Smooth muscle cell (in vitro differentiated cells): ENCODE measurements around the gene XXYLT1. TPM values are rescaled to one million over a fixed set of nuclear protein-coding genes. Genes with fewer than 3 reads are reported as not detected.
A peak's percentile ranks its signal among the peaks of the same experiment; 100 is the strongest.

Experiments used
- DNase-seq: peaks from one replicate; lab custom pipeline; 2025; ENCODE audit not compliant: unreplicated experiment; lab: John Stamatoyannopoulos, UW
- H2AFZ ChIP-seq: fragments of 200-600 bp; sonication (generic); 2 replicates; pipeline ENCODE4 v1.6.0; 2016; ENCODE audit warnings: antibody characterized with exemption, low read depth, mild to moderate bottlenecking
- H3F3A ChIP-seq: fragments of 200-600 bp; sonication (generic); 2 replicates; pipeline ENCODE4 v1.6.0; 2017; ENCODE audit warnings: antibody characterized with exemption, low read depth
- H3K27ac ChIP-seq: fragments of 200-600 bp; sonication (generic); 2 replicates; pipeline ENCODE4 v1.5.1; 2016; ENCODE audit warnings: low read depth, mild to moderate bottlenecking
- H3K27me3 ChIP-seq: fragments of 200-600 bp; sonication (generic); 2 replicates; pipeline ENCODE4 v1.6.1; 2016; ENCODE audit warnings: low read depth, mild to moderate bottlenecking
- H3K36me3 ChIP-seq: fragments of 200-600 bp; sonication (generic); 2 replicates; pipeline ENCODE4 v1.5.1; 2016; ENCODE audit warnings: low read depth
- H3K4me1 ChIP-seq: fragments of 200-600 bp; sonication (generic); 2 replicates; pipeline ENCODE4 v1.5.1; 2016; ENCODE audit warnings: low read depth
- H3K4me2 ChIP-seq: fragments of 200-600 bp; sonication (generic); 2 replicates; pipeline ENCODE4 v1.6.0; 2016; ENCODE audit warnings: mild to moderate bottlenecking
- H3K4me3 ChIP-seq: fragments of 200-600 bp; sonication (generic); 2 replicates; pipeline ENCODE4 v1.5.1; 2016; ENCODE audit warnings: mild to moderate bottlenecking
- H3K79me2 ChIP-seq: fragments of 200-600 bp; sonication (generic); 2 replicates; pipeline ENCODE4 v1.6.0; 2016; ENCODE audit warnings: low read depth, mild to moderate bottlenecking
- H3K9ac ChIP-seq: fragments of 200-600 bp; sonication (generic); 2 replicates; pipeline ENCODE4 v1.6.0; 2016; ENCODE audit warnings: low read depth
- H3K9me3 ChIP-seq: fragments of 200-600 bp; sonication (generic); replicated peaks from 2 replicates; pipeline ENCODE4 v1.5.1; 2016; ENCODE audit warnings: low read depth
- H4K20me1 ChIP-seq: fragments of 200-600 bp; sonication (generic); 2 replicates; pipeline ENCODE4 v1.6.0; 2016; ENCODE audit warnings: low read depth
- WGBS: methylation state at CpG from one replicate; pipeline ENCODE4 v1.1.7; 2016; ENCODE audit warnings: low lambda C conversion rate; 5-methylcytosine and 5-hydroxymethylcytosine counted together
- polyA plus RNA-seq: library from polyadenylated mRNA; unstranded; fragments of >200 nt; fragmentation: Nextera tagmentation; extraction: Ambion mirVana; gene quantifications from 2 replicates; pipeline ENCODE4 v1.2.1, GENCODE V29; 2016
- total RNA-seq: library from RNA; depleted of rRNA; stranded (reverse); fragments of >200 nt; gene quantifications from 2 replicates; pipeline ENCODE4 v1.2.3, GENCODE V29; 2014
- TF ChIP-seq, protein P1 (sequence below): fragments of 200-600 bp; sonication (generic); IDR thresholded peaks from 2 replicates; pipeline ENCODE4 v1.5.1; 2017; ENCODE audit warnings: borderline replicate concordance, mild to moderate bottlenecking, antibody characterized with exemption; ENCODE audit not compliant: insufficient read depth, poor library complexity, severe bottlenecking

The XXYLT1 gene
- total and polyA plus RNA-seq, 2 experiments from 2014 or later, result 22.2 to 35.4 TPM

DNA sequence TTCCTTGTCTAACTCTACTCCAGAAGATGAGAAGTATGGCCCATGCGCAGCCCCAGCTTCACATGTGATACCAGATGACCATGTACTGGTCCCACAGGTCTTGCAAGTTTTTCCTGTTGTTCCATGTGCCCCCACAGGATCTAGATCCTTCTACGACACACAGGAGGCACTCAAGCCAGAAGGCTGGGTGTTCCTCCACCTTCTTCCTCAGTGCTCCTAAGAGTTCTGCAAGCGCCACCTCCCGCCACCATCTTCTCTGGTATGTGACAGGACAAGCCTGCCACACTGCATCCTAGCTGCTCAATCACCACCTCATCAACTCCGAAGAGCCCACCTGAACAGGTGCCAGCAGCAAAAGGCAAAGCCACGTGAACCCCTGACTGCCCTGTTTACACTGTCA, 43.1 kb downstream of the XXYLT1 start:
- TF ChIP-seq, protein P1, sequence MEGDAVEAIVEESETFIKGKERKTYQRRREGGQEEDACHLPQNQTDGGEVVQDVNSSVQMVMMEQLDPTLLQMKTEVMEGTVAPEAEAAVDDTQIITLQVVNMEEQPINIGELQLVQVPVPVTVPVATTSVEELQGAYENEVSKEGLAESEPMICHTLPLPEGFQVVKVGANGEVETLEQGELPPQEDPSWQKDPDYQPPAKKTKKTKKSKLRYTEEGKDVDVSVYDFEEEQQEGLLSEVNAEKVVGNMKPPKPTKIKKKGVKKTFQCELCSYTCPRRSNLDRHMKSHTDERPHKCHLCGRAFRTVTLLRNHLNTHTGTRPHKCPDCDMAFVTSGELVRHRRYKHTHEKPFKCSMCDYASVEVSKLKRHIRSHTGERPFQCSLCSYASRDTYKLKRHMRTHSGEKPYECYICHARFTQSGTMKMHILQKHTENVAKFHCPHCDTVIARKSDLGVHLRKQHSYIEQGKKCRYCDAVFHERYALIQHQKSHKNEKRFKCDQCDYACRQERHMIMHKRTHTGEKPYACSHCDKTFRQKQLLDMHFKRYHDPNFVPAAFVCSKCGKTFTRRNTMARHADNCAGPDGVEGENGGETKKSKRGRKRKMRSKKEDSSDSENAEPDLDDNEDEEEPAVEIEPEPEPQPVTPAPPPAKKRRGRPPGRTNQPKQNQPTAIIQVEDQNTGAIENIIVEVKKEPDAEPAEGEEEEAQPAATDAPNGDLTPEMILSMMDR, result no peak
- whole genome bisulfite sequencing, result 88% methylated on average over 6 of the region's 6 CpGs
- no peaks in the 10 kb centered on the region for H3K4me1 ChIP-seq
- no peak overlapping the region for H3K9ac ChIP-seq
- H3K9me3 ChIP-seq, result peaks cover 6% of the 10 kb centered on the region
- no peak overlapping the region for H3K27ac ChIP-seq
- H3K4me2 ChIP-seq, result no peak overlapping the region
- H4K20me1 ChIP-seq, result no peaks in the 10 kb centered on the region
- DNase-seq, result no peak
- H3K4me3 ChIP-seq, result no peak overlapping the region
- no peaks in the 10 kb centered on the region for H3K79me2 ChIP-seq
- H3K27me3 ChIP-seq, result no peaks in the 10 kb centered on the region
- H3F3A ChIP-seq, result no peaks in the 10 kb centered on the region
- H2AFZ ChIP-seq, result no peak overlapping the region
- no peaks in the 10 kb centered on the region for H3K36me3 ChIP-seq

DNA sequence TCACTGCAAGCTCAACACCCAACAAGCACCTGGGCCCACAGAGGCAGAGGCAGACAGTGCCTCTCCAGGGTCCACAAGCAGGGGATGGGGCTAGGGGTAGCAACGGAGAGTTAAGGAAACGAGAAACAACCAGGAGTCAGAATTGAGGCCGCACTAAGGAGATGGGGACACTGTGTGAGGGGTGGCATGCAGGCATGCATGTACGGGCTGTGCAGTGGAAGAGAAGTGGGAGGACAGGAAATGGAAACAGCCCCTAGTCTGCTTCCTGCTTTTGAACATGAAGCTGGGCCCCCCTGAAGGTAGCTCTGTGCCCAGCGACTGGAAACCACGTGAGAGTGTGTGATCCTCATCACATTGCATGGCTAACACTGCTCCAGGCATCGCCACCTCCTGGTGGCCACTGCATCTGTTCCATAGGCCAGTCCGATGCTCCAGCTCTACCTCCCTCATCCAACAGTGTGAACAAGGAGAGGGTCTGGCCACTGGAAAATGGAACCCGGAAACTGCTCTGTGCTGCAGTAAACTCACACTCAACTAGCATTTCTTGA, 44.0 kb downstream of the XXYLT1 start:
- H4K20me1 ChIP-seq, result no peaks in the 10 kb centered on the region
- no peaks in the 10 kb centered on the region for H3K36me3 ChIP-seq
- H2AFZ ChIP-seq, result no peak overlapping the region
- TF ChIP-seq, protein P1, result peak; percentile 21
- H3F3A ChIP-seq, result no peaks in the 10 kb centered on the region
- no peak overlapping the region for H3K27ac ChIP-seq
- 85% methylated on average over 9 of the region's 9 CpGs for WGBS
- no peaks in the 10 kb centered on the region for H3K79me2 ChIP-seq
- H3K4me2 ChIP-seq, result no peak overlapping the region
- H3K4me1 ChIP-seq, result no peaks in the 10 kb centered on the region
- peaks cover 6% of the 10 kb centered on the region for H3K9me3 ChIP-seq
- H3K27me3 ChIP-seq, result no peaks in the 10 kb centered on the region
- DNase-seq, result no peak
- no peak overlapping the region for H3K4me3 ChIP-seq
- no peak overlapping the region for H3K9ac ChIP-seq

DNA sequence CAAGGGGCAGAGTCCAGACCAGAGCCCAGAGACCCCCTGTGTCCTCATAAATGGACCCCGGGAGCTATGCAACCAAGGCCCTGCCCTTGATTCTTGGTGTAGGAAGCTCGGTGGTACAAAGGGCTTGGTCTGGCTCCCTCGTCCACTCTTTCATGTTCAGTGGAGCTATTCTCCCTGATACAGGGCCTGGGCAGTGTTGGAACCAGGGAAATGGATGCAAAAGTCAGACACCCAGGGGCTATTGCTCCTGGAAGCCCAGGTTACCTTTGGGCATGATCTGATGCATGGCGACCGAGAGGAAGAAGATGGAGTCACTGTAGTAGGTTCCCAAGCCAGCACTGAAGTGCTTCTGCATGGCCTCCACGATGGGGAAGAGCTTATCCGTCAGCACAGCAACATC, 44.5 kb downstream of the XXYLT1 start:
- no peaks in the 10 kb centered on the region for H3K36me3 ChIP-seq
- WGBS, result 93% methylated on average over 7 of the region's 7 CpGs
- H2AFZ ChIP-seq, result no peak overlapping the region
- H3K9me3 ChIP-seq, result peaks cover 6% of the 10 kb centered on the region
- no peak for DNase-seq
- H3K9ac ChIP-seq, result no peak overlapping the region
- H3F3A ChIP-seq, result no peaks in the 10 kb centered on the region
- H3K27ac ChIP-seq, result no peak overlapping the region
- H3K4me2 ChIP-seq, result no peak overlapping the region
- no peaks in the 10 kb centered on the region for H4K20me1 ChIP-seq
- no peaks in the 10 kb centered on the region for H3K79me2 ChIP-seq
- H3K4me1 ChIP-seq, result no peaks in the 10 kb centered on the region
- H3K4me3 ChIP-seq, result no peak overlapping the region
- no peaks in the 10 kb centered on the region for H3K27me3 ChIP-seq
- TF ChIP-seq, protein P1, result no peak

DNA sequence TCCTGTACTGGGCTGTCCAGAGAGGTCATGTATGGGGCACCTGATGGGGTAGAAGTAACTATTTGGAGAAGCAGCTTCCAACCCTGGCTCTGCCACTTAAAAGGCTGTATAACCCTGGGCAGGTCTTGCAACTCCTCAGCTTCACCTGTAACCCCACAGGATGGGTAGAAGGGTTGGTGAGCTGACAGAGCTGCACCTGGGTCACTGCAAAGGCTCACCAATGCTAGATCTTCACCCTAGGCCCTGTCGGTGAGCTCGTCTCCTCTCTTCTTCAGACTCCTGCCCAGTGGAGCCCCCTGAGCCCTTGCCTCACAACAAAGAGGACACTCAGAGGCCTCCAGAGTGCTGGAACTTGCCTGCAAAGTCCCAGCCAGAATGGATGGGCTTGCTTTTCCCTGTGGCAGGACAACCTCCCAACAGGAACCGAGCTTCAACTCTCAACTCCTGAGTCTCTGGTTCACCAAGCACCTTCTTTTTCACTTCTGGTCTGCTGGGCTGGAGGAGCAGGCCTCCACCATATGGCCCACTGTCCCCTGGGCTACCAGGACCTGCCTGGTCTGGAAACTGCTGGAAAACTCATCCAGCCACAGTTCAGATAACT, 45.9 kb downstream of the XXYLT1 start:
- Histone ChIP-seq H3K9ac (no peak overlapping the region), H3F3A (no peaks in the 10 kb centered on the region), H3K79me2 (no peaks in the 10 kb centered on the region), H3K4me2 (no peak overlapping the region), H3K27me3 (no peaks in the 10 kb centered on the region), H3K36me3 (no peaks in the 10 kb centered on the region), H3K9me3 (no peaks in the 10 kb centered on the region), H3K27ac (no peak overlapping the region), H3K4me1 (no peaks in the 10 kb centered on the region), H3K4me3 (no peak overlapping the region), H2AFZ (no peak overlapping the region), H4K20me1 (no peaks in the 10 kb centered on the region)
- 93% methylated on average over 3 of the region's 3 CpGs for WGBS
- TF ChIP-seq, protein P1, result no peak
- DNase-seq, result no peak
